ENCODE results near the gene PLA2G6. TPM values are rescaled to one million over a fixed set of nuclear protein-coding genes. Genes with fewer than 3 reads are reported as not detected.

PLA2G6 gene
- total and polyA plus RNA-seq, 2 of the 13 experiments (the other 11 are each of a cell fraction or from before 2014, with no cell fraction given) = 4.8 to 11.5 TPM

- no peak for TF ChIP-seq ZNF484 (CRISPR knock-in tag; IDR thresholded peaks at IDR 0.05; ENCODE audit: borderline replicate concordance, low read depth)
- no peak for TF ChIP-seq PITX1 (CRISPR knock-in tag; IDR thresholded peaks at IDR 0.05)
- 0 out of 2 replicates have a peak, but pooled peaks have one; percentile 61 for TF ChIP-seq ZNF280D (CRISPR knock-in tag; IDR thresholded peaks at IDR 0.05)
- TF ChIP-seq GATAD2A (CRISPR knock-in tag; IDR thresholded peaks at IDR 0.05) = peak; percentile 85
- TF ChIP-seq CREM (IDR thresholded peaks at IDR 0.05) = peak; percentile 30; the same call in 1 of the 2 replicates
- TF ChIP-seq CREM (CRISPR knock-in tag; IDR thresholded peaks at IDR 0.05) = no peak
- peak; percentile 81; the same call in 1 of the 2 replicates for TF ChIP-seq ZBTB20 (CRISPR knock-in tag; IDR thresholded peaks at IDR 0.05; ENCODE audit: borderline replicate concordance, low read depth)
- TF ChIP-seq ARHGAP35 (CRISPR knock-in tag; IDR thresholded peaks at IDR 0.05; ENCODE audit: borderline replicate concordance) = peak; percentile 78; the same call in 1 of the 2 replicates
- no peak for TF ChIP-seq ZNF160 (CRISPR knock-in tag; IDR thresholded peaks at IDR 0.05)
- TF ChIP-seq U2AF2 (IDR thresholded peaks at IDR 0.05; ENCODE audit: low read depth, low read length) = no peak
- peak; percentile 77; the same call in 1 of the 2 replicates for TF ChIP-seq TFAP4 (IDR thresholded peaks at IDR 0.05; ENCODE audit: borderline replicate concordance, low read depth)
- no peak for TF ChIP-seq GATA4 (IDR thresholded peaks at IDR 0.05; ENCODE audit: borderline replicate concordance, low read depth)
- no peak for TF ChIP-seq ZNF850 (CRISPR knock-in tag; conservative IDR thresholded peaks at IDR 0.05)
- TF ChIP-seq BHLHE40 (IDR thresholded peaks at IDR 0.05; ENCODE audit: low read length) = 0 out of 2 replicates have a peak, but pooled peaks have one; percentile 12
- no peak for TF ChIP-seq ARID2 (CRISPR knock-in tag; IDR thresholded peaks at IDR 0.05; ENCODE audit: borderline replicate concordance)
- TF ChIP-seq ZNF83 (CRISPR knock-in tag; IDR thresholded peaks at IDR 0.05; ENCODE audit: borderline replicate concordance) = peak; percentile 85; the same call in 1 of the 2 replicates
- TF ChIP-seq HIC2 (CRISPR knock-in tag; IDR thresholded peaks at IDR 0.05; ENCODE audit: low read depth) = peak; percentile 93
- TF ChIP-seq TARDBP (CRISPR knock-in tag; IDR thresholded peaks at IDR 0.05) = peak; percentile 83; the same call in 1 of the 2 replicates
- peak; percentile 93 for TF ChIP-seq HNRNPL (IDR thresholded peaks at IDR 0.05; ENCODE audit: low read depth, low read length)
- peak; percentile 68 for TF ChIP-seq REPIN1 (CRISPR knock-in tag; IDR thresholded peaks at IDR 0.05; ENCODE audit: borderline replicate concordance, low read depth)
- no peak for TF ChIP-seq POLR2G (IDR thresholded peaks at IDR 0.05; ENCODE audit: low read depth, low read length)
- TF ChIP-seq FOXK2 (IDR thresholded peaks at IDR 0.05) = peak; percentile 48; the same call in 1 of the 2 replicates
- peak; percentile 89 for TF ChIP-seq TBX2 (CRISPR knock-in tag; IDR thresholded peaks at IDR 0.05; ENCODE audit: borderline replicate concordance)
- no peak for TF ChIP-seq ZBTB3 (CRISPR knock-in tag; IDR thresholded peaks at IDR 0.05; ENCODE audit: borderline replicate concordance, low read depth)
Observed at GRCh38 chr22:38218661-38219622, 37.3 kb upstream of the PLA2G6 start (continued).
